HL-60 (cell line): ENCODE data around the gene SEC63.

ENCODE experiments used
- DNase-seq, 2 experiments: peaks; one replicate each; pipeline ENCODE4 v3.0.0-alpha.2; 2010 to 2020; ENCODE audit warnings: low read depth in 1 of 2, low spot score in 1 of 2
- H3K27ac ChIP-seq: fragments of 250-450 bp; sonication (Bioruptor Pico); replicated peaks from 2 replicates; pipeline ENCODE4 v1.5.1; 2020; ENCODE audit warnings: mild to moderate bottlenecking, moderate library complexity
- H3K27me3 ChIP-seq: fragments of 250-450 bp; sonication (Bioruptor Pico); 2 replicates; pipeline ENCODE4 v1.5.1; 2021; ENCODE audit warnings: mild to moderate bottlenecking, moderate library complexity; ENCODE audit not compliant: insufficient read depth, poor library complexity, severe bottlenecking
- H3K4me3 ChIP-seq: replicated peaks from 2 replicates; pipeline ENCODE4 v1.5.1; 2011; ENCODE audit warnings: mild to moderate bottlenecking, control low read depth, low read length; ENCODE audit not compliant: insufficient read depth
- CTCF ChIP-seq: IDR thresholded peaks from one replicate; pipeline ENCODE4 v1.5.1; 2011; ENCODE audit warnings: low read length, control low read depth, inconsistent platforms; ENCODE audit not compliant: insufficient read depth
- GABPA ChIP-seq: IDR thresholded peaks from 2 replicates; pipeline ENCODE4 v1.6.1; 2012; ENCODE audit warnings: low read depth
- POLR2AphosphoS5 ChIP-seq: IDR thresholded peaks from 2 replicates; pipeline ENCODE4 v1.6.1; 2012; ENCODE audit warnings: low read depth
- REST ChIP-seq: IDR thresholded peaks from 2 replicates; pipeline ENCODE4 v1.6.1; 2012; ENCODE audit warnings: low read depth; ENCODE audit not compliant: insufficient replicate concordance
- SPI1 ChIP-seq: IDR thresholded peaks from 2 replicates; pipeline ENCODE4 v1.6.1; 2012; ENCODE audit warnings: low read depth, mild to moderate bottlenecking, borderline replicate concordance

SEC63 gene

GRCh38 chr6:107849325-107849724, 108.7 kb downstream of the SEC63 start:
- H3K4me3 ChIP-seq: no peak overlapping the region
- H3K27ac ChIP-seq: no peak overlapping the region
- no peak for TF ChIP-seq SPI1
- no peak for TF ChIP-seq GABPA
- TF ChIP-seq REST: no peak
- no peak for TF ChIP-seq POLR2AphosphoS5
- TF ChIP-seq CTCF: no peak
- no peak for DNase-seq
- no peaks in the 10 kb centered on the region for H3K27me3 ChIP-seq

- Histone ChIP-seq H3K27me3 (no peaks in the 10 kb centered on the region), H3K27ac (no peak overlapping the region), H3K4me3 (peak overlapping the region; percentile 37)
- TF ChIP-seq REST (no peak), CTCF (peak; percentile 58), GABPA (peak; percentile 67)
- peak; percentile 61 to 74 for DNase-seq
These were observed 109.9 kb downstream of the SEC63 start for GRCh38 chr6:107847844-107848802.

GRCh38 chr6:107846262-107846795, 111.7 kb downstream of the SEC63 start:
- H3K27ac ChIP-seq: no peak overlapping the region
- no peak for DNase-seq
- no peak overlapping the region for H3K4me3 ChIP-seq
- TF ChIP-seq SPI1 (peak; percentile 51; the same call in 1 of the 2 replicates), CTCF (no peak), GABPA (no peak), POLR2AphosphoS5 (no peak), REST (no peak)
- H3K27me3 ChIP-seq: no peaks in the 10 kb centered on the region
